ENCODE measurements around the gene CCDC34. TPM values are rescaled to one million over a fixed set of nuclear protein-coding genes. Genes with fewer than 3 reads are reported as not detected.

Gene CCDC34
- total RNA-seq, 3 donors from 2014 or later (not counting 1 experiment from before 2014, with no cell fraction given) = 0.99 to 3.0 (median 1.2) TPM

GRCh38 chr11:27319072-27319471 is 43.9 kb downstream of the CCDC34 start:
- H3K9me3 Mint-ChIP-seq = peaks cover 0 to 5% of the 10 kb centered on the region in 2 donors
- no peak overlapping the region for H3K4me3 Mint-ChIP-seq
- no peak for TF ChIP-seq CTCF (IDR thresholded peaks at IDR 0.05)
- peaks cover 0 to 3% of the 10 kb centered on the region in 2 donors for H3K27me3 Mint-ChIP-seq (ENCODE audit: low read depth in 2 of 2)
- no peak overlapping the region for H3K27ac ChIP-seq (ENCODE audit: low read length)
- DNase-seq = no peak
- no peaks in the 10 kb centered on the region for H3K27me3 ChIP-seq (ENCODE audit: control insufficient read depth, insufficient read depth, low read length)
- H3K36me3 Mint-ChIP-seq = no peaks in the 10 kb centered on the region
- H3K36me3 ChIP-seq (ENCODE audit: control insufficient read depth, insufficient read depth, low read length) = no peaks in the 10 kb centered on the region
- H3K4me1 ChIP-seq (ENCODE audit: control insufficient read depth, insufficient read depth, low read length) = no peaks in the 10 kb centered on the region
- 64% methylated on average over 2 of the region's 2 CpGs for WGBS (ENCODE audit: insufficient coverage)
- H3K4me3 ChIP-seq (ENCODE audit: low read length) = no peak overlapping the region
- no peak overlapping the region for H3K27ac Mint-ChIP-seq
- no peaks in the 10 kb centered on the region for H3K9me3 ChIP-seq (ENCODE audit: control insufficient read depth, insufficient read depth, low read length)
- ATAC-seq = no peak
- H3K4me1 Mint-ChIP-seq = no peaks in the 10 kb centered on the region
- intact Hi-C loops (cut with micrococcal nuclease) = no loop called here

- no peaks in the 10 kb centered on the region for H3K4me1 Mint-ChIP-seq
- no peak overlapping the region for H3K4me3 ChIP-seq (ENCODE audit: low read length)
- H3K9me3 ChIP-seq (ENCODE audit: control insufficient read depth, insufficient read depth, low read length) = no peaks in the 10 kb centered on the region
- 83% methylated on average over 2 of the region's 2 CpGs for WGBS (ENCODE audit: insufficient coverage)
- H3K27me3 ChIP-seq (ENCODE audit: control insufficient read depth, insufficient read depth, low read length) = no peaks in the 10 kb centered on the region
- ATAC-seq (no peak), DNase-seq (no peak)
- H3K27me3 Mint-ChIP-seq (ENCODE audit: low read depth in 2 of 2) = peaks cover 0 to 3% of the 10 kb centered on the region in 2 donors
- H3K4me3 Mint-ChIP-seq = no peak overlapping the region
- peaks cover 0 to 5% of the 10 kb centered on the region in 2 donors for H3K9me3 Mint-ChIP-seq
- no peak overlapping the region for H3K27ac Mint-ChIP-seq
- TF ChIP-seq CTCF (IDR thresholded peaks at IDR 0.05) = no peak
- intact Hi-C loops (cut with micrococcal nuclease) = no loop called here
- H3K27ac ChIP-seq (ENCODE audit: low read length) = no peak overlapping the region
- no peaks in the 10 kb centered on the region for H3K36me3 ChIP-seq (ENCODE audit: control insufficient read depth, insufficient read depth, low read length)
- H3K36me3 Mint-ChIP-seq = no peaks in the 10 kb centered on the region
- no peaks in the 10 kb centered on the region for H3K4me1 ChIP-seq (ENCODE audit: control insufficient read depth, insufficient read depth, low read length)
Observed at GRCh38 chr11:27317751-27318150, 45.3 kb downstream of the CCDC34 start.

- intact Hi-C loops (cut with micrococcal nuclease) = no loop called here
- H3K27ac ChIP-seq (ENCODE audit: low read length) = no peak overlapping the region
- peaks cover 0 to 3% of the 10 kb centered on the region in 2 donors for H3K27me3 Mint-ChIP-seq (ENCODE audit: low read depth in 2 of 2)
- H3K9me3 Mint-ChIP-seq = peaks cover 0 to 3% of the 10 kb centered on the region in 2 donors
- ATAC-seq = no peak
- no peaks in the 10 kb centered on the region for H3K4me1 ChIP-seq (ENCODE audit: control insufficient read depth, insufficient read depth, low read length)
- WGBS (ENCODE audit: insufficient coverage) = 100% methylated on average over 1 of the region's 1 CpG
- H3K27ac Mint-ChIP-seq = no peak overlapping the region
- H3K4me3 ChIP-seq (ENCODE audit: low read length) = no peak overlapping the region
- no peak for DNase-seq
- H3K4me3 Mint-ChIP-seq = no peak overlapping the region
- no peaks in the 10 kb centered on the region for H3K36me3 ChIP-seq (ENCODE audit: control insufficient read depth, insufficient read depth, low read length)
- no peaks in the 10 kb centered on the region for H3K9me3 ChIP-seq (ENCODE audit: control insufficient read depth, insufficient read depth, low read length)
- no peaks in the 10 kb centered on the region for H3K27me3 ChIP-seq (ENCODE audit: control insufficient read depth, insufficient read depth, low read length)
- no peaks in the 10 kb centered on the region for H3K4me1 Mint-ChIP-seq
- no peak for TF ChIP-seq CTCF (IDR thresholded peaks at IDR 0.05)
- no peaks in the 10 kb centered on the region for H3K36me3 Mint-ChIP-seq
Observed at GRCh38 chr11:27315836-27316235, 47.2 kb downstream of the CCDC34 start.

- no peaks in the 10 kb centered on the region for H3K36me3 Mint-ChIP-seq
- ATAC-seq = no peak
- no peaks in the 10 kb centered on the region for H3K4me1 Mint-ChIP-seq
Observed at GRCh38 chr11:27313157-27313821, 49.7 kb downstream of the CCDC34 start.

More at GRCh38 chr11:27313157-27313821, 49.7 kb downstream of the CCDC34 start:
- Mint-ChIP-seq H3K27ac (no peak overlapping the region), H3K27me3 (ENCODE audit: low read depth in 2 of 2) (peaks cover 0 to 3% of the 10 kb centered on the region in 2 donors), H3K4me3 (no peak overlapping the region), H3K9me3 (peaks cover 0 to under 1% of the 10 kb centered on the region in 2 donors)
- Histone ChIP-seq H3K27ac (ENCODE audit: low read length) (no peak overlapping the region), H3K4me1 (ENCODE audit: control insufficient read depth, insufficient read depth, low read length) (no peaks in the 10 kb centered on the region), H3K9me3 (ENCODE audit: control insufficient read depth, insufficient read depth, low read length) (no peaks in the 10 kb centered on the region), H3K4me3 (ENCODE audit: low read length) (no peak overlapping the region), H3K27me3 (ENCODE audit: control insufficient read depth, insufficient read depth, low read length) (no peaks in the 10 kb centered on the region), H3K36me3 (ENCODE audit: control insufficient read depth, insufficient read depth, low read length) (no peaks in the 10 kb centered on the region)
- DNase-seq = no peak
- no peak for TF ChIP-seq CTCF (IDR thresholded peaks at IDR 0.05)
- 88% methylated on average over 1 of the region's 2 CpGs for WGBS (ENCODE audit: insufficient coverage)
- intact Hi-C loops (cut with micrococcal nuclease) = no loop called here
